ENCODE measurements around the gene COG1.

The COG1 gene

DNA sequence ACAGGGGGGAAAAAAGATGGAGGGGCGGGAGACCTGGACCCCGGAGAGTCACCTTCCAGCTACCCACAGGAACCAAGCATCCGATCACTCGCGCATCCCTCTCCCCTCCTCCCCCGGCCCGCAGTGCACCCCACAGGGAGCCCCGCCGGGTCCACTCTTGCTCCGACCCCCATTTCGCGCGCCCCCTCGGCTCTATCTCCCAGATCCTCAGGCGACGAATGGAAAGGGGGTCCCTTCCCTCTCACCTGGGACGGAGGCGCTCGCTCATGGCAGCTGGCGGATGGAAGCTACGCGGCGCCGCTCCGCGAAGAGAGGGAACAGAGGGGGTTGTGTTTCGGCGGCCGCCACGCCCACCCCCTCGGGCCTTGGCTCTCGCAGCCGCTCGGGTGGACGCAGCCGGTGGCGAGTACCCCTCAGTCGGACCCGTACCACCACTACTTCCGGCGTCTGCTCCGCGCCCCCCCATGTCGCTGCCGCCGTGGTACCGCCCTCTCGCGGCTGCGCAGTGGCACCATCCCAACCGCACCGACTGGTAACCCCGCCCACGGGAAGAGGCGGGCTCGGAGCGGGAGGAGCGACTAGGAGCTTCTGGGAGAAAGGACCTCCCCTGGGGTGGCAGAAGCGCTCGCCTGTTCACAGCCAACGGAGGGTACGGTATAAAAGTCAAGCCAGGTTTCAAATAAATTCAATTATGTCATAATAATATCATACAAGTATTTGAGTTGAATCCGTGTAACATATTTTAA, 39.2 kb downstream of the COG1 start:
- Histone ChIP-seq H3K27ac (ENCODE audit: low read length) (peak overlapping the region; percentile 50; the same call in 1 of the 2 replicates), H3K4me2 (ENCODE audit: low read depth, low read length) (peak overlapping the region; percentile 71; the same call in 1 of the 2 replicates), H3K9me2 (replicated peaks; ENCODE audit: insufficient read depth, low read length) (no peaks in the 10 kb centered on the region), H3K4me3 (ENCODE audit: low read length) (peak overlapping the region; percentile 95), H3K9ac (ENCODE audit: low read length) (peak overlapping the region; percentile 83), H3K36me3 (replicated peaks; ENCODE audit: insufficient read depth, low read length) (no peaks in the 10 kb centered on the region; the same call in 1 of the 2 replicates), H2AFZ (ENCODE audit: low read length) (peak overlapping the region; percentile 89), H3K27me3 (replicated peaks; ENCODE audit: insufficient read depth, low read length) (no peaks in the 10 kb centered on the region), H4K20me1 (ENCODE audit: insufficient read depth, low read length) (no peaks in the 10 kb centered on the region), H3K9me3 (replicated peaks; ENCODE audit: insufficient read depth, low read length) (no peaks in the 10 kb centered on the region), H3K79me2 (ENCODE audit: low read length) (peaks cover 62% of the 10 kb centered on the region), H3K4me1 (ENCODE audit: low read length) (peaks cover 4% of the 10 kb centered on the region), H3F3A (ENCODE audit: insufficient read depth, low read length) (no peaks in the 10 kb centered on the region)
- TF ChIP-seq, protein P1, sequence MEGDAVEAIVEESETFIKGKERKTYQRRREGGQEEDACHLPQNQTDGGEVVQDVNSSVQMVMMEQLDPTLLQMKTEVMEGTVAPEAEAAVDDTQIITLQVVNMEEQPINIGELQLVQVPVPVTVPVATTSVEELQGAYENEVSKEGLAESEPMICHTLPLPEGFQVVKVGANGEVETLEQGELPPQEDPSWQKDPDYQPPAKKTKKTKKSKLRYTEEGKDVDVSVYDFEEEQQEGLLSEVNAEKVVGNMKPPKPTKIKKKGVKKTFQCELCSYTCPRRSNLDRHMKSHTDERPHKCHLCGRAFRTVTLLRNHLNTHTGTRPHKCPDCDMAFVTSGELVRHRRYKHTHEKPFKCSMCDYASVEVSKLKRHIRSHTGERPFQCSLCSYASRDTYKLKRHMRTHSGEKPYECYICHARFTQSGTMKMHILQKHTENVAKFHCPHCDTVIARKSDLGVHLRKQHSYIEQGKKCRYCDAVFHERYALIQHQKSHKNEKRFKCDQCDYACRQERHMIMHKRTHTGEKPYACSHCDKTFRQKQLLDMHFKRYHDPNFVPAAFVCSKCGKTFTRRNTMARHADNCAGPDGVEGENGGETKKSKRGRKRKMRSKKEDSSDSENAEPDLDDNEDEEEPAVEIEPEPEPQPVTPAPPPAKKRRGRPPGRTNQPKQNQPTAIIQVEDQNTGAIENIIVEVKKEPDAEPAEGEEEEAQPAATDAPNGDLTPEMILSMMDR (IDR thresholded peaks at IDR 0.05; ENCODE audit: low read length) = no peak; the same call in 1 of the 2 replicates
- DNase-seq = peak; percentile 93

- no peaks in the 10 kb centered on the region for H3F3A ChIP-seq (ENCODE audit: insufficient read depth, low read length)
- H3K4me3 ChIP-seq (ENCODE audit: low read length) = peak overlapping the region; percentile 95
- H3K4me1 ChIP-seq (ENCODE audit: low read length) = peaks cover 4% of the 10 kb centered on the region
- no peaks in the 10 kb centered on the region for H3K9me3 ChIP-seq (replicated peaks; ENCODE audit: insufficient read depth, low read length)
- TF ChIP-seq EZH2 (optimal IDR thresholded peaks at IDR 0.05; ENCODE audit: low read depth, low read length) (no peak), EZH2phosphoT487 (IDR thresholded peaks at IDR 0.05; ENCODE audit: low read length) (no peak)
- TF ChIP-seq, protein P1 (IDR thresholded peaks at IDR 0.05; ENCODE audit: low read length) = no peak
- H3K27ac ChIP-seq (ENCODE audit: low read length) = peak overlapping the region; percentile 50; the same call in 1 of the 2 replicates
- H2AFZ ChIP-seq (ENCODE audit: low read length) = peak overlapping the region; percentile 89
- peak; percentile 53 for DNase-seq
- H4K20me1 ChIP-seq (ENCODE audit: insufficient read depth, low read length) = no peaks in the 10 kb centered on the region
- H3K36me3 ChIP-seq (replicated peaks; ENCODE audit: insufficient read depth, low read length) = no peaks in the 10 kb centered on the region; the same call in 1 of the 2 replicates
- peak overlapping the region; percentile 71 for H3K4me2 ChIP-seq (ENCODE audit: low read depth, low read length)
- peaks cover 54% of the 10 kb centered on the region for H3K79me2 ChIP-seq (ENCODE audit: low read length)
- H3K27me3 ChIP-seq (replicated peaks; ENCODE audit: insufficient read depth, low read length) = no peaks in the 10 kb centered on the region
- no peaks in the 10 kb centered on the region for H3K9me2 ChIP-seq (replicated peaks; ENCODE audit: insufficient read depth, low read length)
- peak overlapping the region; percentile 83 for H3K9ac ChIP-seq (ENCODE audit: low read length)
Observed at GRCh38 chr17:73232587-73233373, 39.9 kb downstream of the COG1 start.

- no peak overlapping the region for H3K4me3 ChIP-seq (ENCODE audit: low read length)
- H3K4me2 ChIP-seq (ENCODE audit: low read depth, low read length) = no peak overlapping the region
- H3K36me3 ChIP-seq (replicated peaks; ENCODE audit: insufficient read depth, low read length) = no peaks in the 10 kb centered on the region; the same call in 1 of the 2 replicates
- H4K20me1 ChIP-seq (ENCODE audit: insufficient read depth, low read length) = no peaks in the 10 kb centered on the region
- H3F3A ChIP-seq (ENCODE audit: insufficient read depth, low read length) = no peaks in the 10 kb centered on the region
- H3K79me2 ChIP-seq (ENCODE audit: low read length) = peaks cover 34% of the 10 kb centered on the region
- H3K27ac ChIP-seq (ENCODE audit: low read length) = no peak overlapping the region
- peaks cover 4% of the 10 kb centered on the region; the same call in 1 of the 2 replicates for H3K4me1 ChIP-seq (ENCODE audit: low read length)
- no peak for TF ChIP-seq EZH2phosphoT487 (IDR thresholded peaks at IDR 0.05; ENCODE audit: low read length)
- DNase-seq = no peak
- no peaks in the 10 kb centered on the region for H3K9me2 ChIP-seq (replicated peaks; ENCODE audit: insufficient read depth, low read length)
- H3K27me3 ChIP-seq (replicated peaks; ENCODE audit: insufficient read depth, low read length) = no peaks in the 10 kb centered on the region
- H2AFZ ChIP-seq (ENCODE audit: low read length) = no peak overlapping the region
- no peak overlapping the region for H3K9ac ChIP-seq (ENCODE audit: low read length)
- no peaks in the 10 kb centered on the region for H3K9me3 ChIP-seq (replicated peaks; ENCODE audit: insufficient read depth, low read length)
Observed at GRCh38 chr17:73234736-73235135, 41.9 kb downstream of the COG1 start.
